Measurements from ENCODE around the gene SLC22A1. TPM values are rescaled to one million over a fixed set of nuclear protein-coding genes. Genes with fewer than 3 reads are reported as not detected.
"Not testable (repeated sequence)": the region's sequence is repeated elsewhere in the genome, so short reads cannot be mapped to it uniquely, and the experiment has no call there.

The SLC22A1 gene
- polyA plus RNA-seq, 1 donor from 2014 or later = 0.18 TPM

GRCh38 chr6:160135907-160136655 is 14.5 kb downstream of the SLC22A1 start:
- peaks cover 8% of the 10 kb centered on the region for H3K27me3 Mint-ChIP-seq
- no peak overlapping the region for H3K27ac Mint-ChIP-seq
- H3K9me3 Mint-ChIP-seq = no peaks in the 10 kb centered on the region
- H3K4me1 Mint-ChIP-seq = peaks cover 0 to 2% (median 1%) of the 10 kb centered on the region in 3 donors
- H3K4me3 Mint-ChIP-seq = no peak overlapping the region
- H3K36me3 Mint-ChIP-seq = no peaks in the 10 kb centered on the region

- Mint-ChIP-seq H3K4me1 (peaks cover 0 to 2% (median 1%) of the 10 kb centered on the region in 3 donors), H3K27me3 (peaks cover 8% of the 10 kb centered on the region), H3K27ac (peak overlapping the region in 1 of 3 donors; percentile 69), H3K4me3 (no peak overlapping the region), H3K9me3 (no peaks in the 10 kb centered on the region), H3K36me3 (no peaks in the 10 kb centered on the region)
Measured at GRCh38 chr6:160137130-160137988, 15.7 kb downstream of the SLC22A1 start.

- H3K4me3 Mint-ChIP-seq = no peak overlapping the region
- peaks cover 0 to 2% (median 0%) of the 10 kb centered on the region in 3 donors for H3K4me1 Mint-ChIP-seq
- peak overlapping the region in 1 of 3 donors; percentile 69 for H3K27ac Mint-ChIP-seq
- no peaks in the 10 kb centered on the region for H3K36me3 Mint-ChIP-seq
- no peaks in the 10 kb centered on the region for H3K9me3 Mint-ChIP-seq
- H3K27me3 Mint-ChIP-seq = peaks cover 8% of the 10 kb centered on the region
Measured at GRCh38 chr6:160137989-160138835, 16.6 kb downstream of the SLC22A1 start.

GRCh38 chr6:160138839-160139419 is 17.3 kb downstream of the SLC22A1 start:
- Mint-ChIP-seq H3K4me1 (peaks cover 0 to 2% (median 0%) of the 10 kb centered on the region in 3 donors), H3K27ac (no peak overlapping the region), H3K4me3 (no peak overlapping the region), H3K36me3 (no peaks in the 10 kb centered on the region), H3K9me3 (no peaks in the 10 kb centered on the region), H3K27me3 (peaks cover 8% of the 10 kb centered on the region)

GRCh38 chr6:160139420-160139851 is 17.8 kb downstream of the SLC22A1 start:
- H3K27me3 Mint-ChIP-seq = peaks cover 8% of the 10 kb centered on the region
- H3K4me3 Mint-ChIP-seq = no peak overlapping the region
- no peaks in the 10 kb centered on the region for H3K36me3 Mint-ChIP-seq
- peaks cover 0 to 2% (median 0%) of the 10 kb centered on the region in 3 donors for H3K4me1 Mint-ChIP-seq
- H3K27ac Mint-ChIP-seq = no peak overlapping the region
- peaks cover 0 to 3% (median 3%) of the 10 kb centered on the region in 3 donors for H3K9me3 Mint-ChIP-seq

GRCh38 chr6:160140493-160140892 is 18.9 kb downstream of the SLC22A1 start:
- not testable (repeated sequence) for H3K27me3 Mint-ChIP-seq, H3K4me3 Mint-ChIP-seq, H3K27ac Mint-ChIP-seq, H3K9me3 Mint-ChIP-seq, H3K4me1 Mint-ChIP-seq, H3K36me3 Mint-ChIP-seq

GRCh38 chr6:160141001-160141726 is 19.5 kb downstream of the SLC22A1 start:
- peaks cover 3% of the 10 kb centered on the region for H3K27me3 Mint-ChIP-seq
- H3K9me3 Mint-ChIP-seq = peaks cover 0 to 8% (median 4%) of the 10 kb centered on the region in 3 donors
- H3K27ac Mint-ChIP-seq = no peak overlapping the region
- peaks cover 0 to 2% (median 0%) of the 10 kb centered on the region in 3 donors for H3K4me1 Mint-ChIP-seq
- H3K4me3 Mint-ChIP-seq = no peak overlapping the region
- H3K36me3 Mint-ChIP-seq = no peaks in the 10 kb centered on the region

GRCh38 chr6:160142115-160142715 is 20.6 kb downstream of the SLC22A1 start:
- peaks cover 0 to 8% (median 4%) of the 10 kb centered on the region in 3 donors for H3K9me3 Mint-ChIP-seq
- no peak overlapping the region for H3K4me3 Mint-ChIP-seq
- H3K27me3 Mint-ChIP-seq = peaks cover under 1% of the 10 kb centered on the region
- peaks cover 0 to 2% (median 0%) of the 10 kb centered on the region in 3 donors for H3K4me1 Mint-ChIP-seq
- H3K36me3 Mint-ChIP-seq = peaks cover under 1% of the 10 kb centered on the region
- no peak overlapping the region for H3K27ac Mint-ChIP-seq

- Mint-ChIP-seq H3K36me3 (peaks cover 6% of the 10 kb centered on the region), H3K4me1 (no peaks in the 10 kb centered on the region), H3K4me3 (no peak overlapping the region), H3K27ac (no peak overlapping the region), H3K9me3 (peaks cover 4 to 11% (median 4%) of the 10 kb centered on the region in 3 donors), H3K27me3 (peaks cover 3% of the 10 kb centered on the region)
Measured at GRCh38 chr6:160146454-160147145, 25.0 kb downstream of the SLC22A1 start.

- H3K4me3 Mint-ChIP-seq = no peak overlapping the region
- no peaks in the 10 kb centered on the region for H3K4me1 Mint-ChIP-seq
- peaks cover 6% of the 10 kb centered on the region for H3K36me3 Mint-ChIP-seq
- no peak overlapping the region for H3K27ac Mint-ChIP-seq
- peaks cover 3% of the 10 kb centered on the region for H3K27me3 Mint-ChIP-seq
- H3K9me3 Mint-ChIP-seq = peaks cover 4 to 12% (median 8%) of the 10 kb centered on the region in 3 donors
Measured at GRCh38 chr6:160147146-160147536, 25.5 kb downstream of the SLC22A1 start.

- Mint-ChIP-seq H3K4me1 (no peaks in the 10 kb centered on the region), H3K27ac (no peak overlapping the region), H3K4me3 (peak overlapping the region in 1 of 4 donors; percentile 41), H3K27me3 (peaks cover 2% of the 10 kb centered on the region), H3K9me3 (peaks cover 0 to 17% (median 14%) of the 10 kb centered on the region in 3 donors), H3K36me3 (peaks cover 3% of the 10 kb centered on the region)
Measured at GRCh38 chr6:160154471-160154870, 32.9 kb downstream of the SLC22A1 start.

GRCh38 chr6:160156842-160157241 is 35.2 kb downstream of the SLC22A1 start:
- peaks cover 3% of the 10 kb centered on the region for H3K27me3 Mint-ChIP-seq
- H3K4me1 Mint-ChIP-seq = no peaks in the 10 kb centered on the region
- H3K36me3 Mint-ChIP-seq = peaks cover 1% of the 10 kb centered on the region
- H3K9me3 Mint-ChIP-seq = peaks cover 0 to 12% (median 10%) of the 10 kb centered on the region in 3 donors
- no peak overlapping the region for H3K27ac Mint-ChIP-seq
- no peak overlapping the region for H3K4me3 Mint-ChIP-seq

- Mint-ChIP-seq H3K36me3 (no peaks in the 10 kb centered on the region), H3K4me1 (no peaks in the 10 kb centered on the region), H3K9me3 (peaks cover 0 to 4% (median 2%) of the 10 kb centered on the region in 3 donors), H3K27me3 (peaks cover 4% of the 10 kb centered on the region), H3K27ac (no peak overlapping the region), H3K4me3 (no peak overlapping the region)
Measured at GRCh38 chr6:160160450-160160849, 38.8 kb downstream of the SLC22A1 start.

Data from IgD-negative memory B cell (primary cell).